Measurements from ENCODE around the gene YEATS2.

The YEATS2 gene

GRCh38 chr3:183854318-183855035 lies 156.9 kb downstream of the YEATS2 start:
- CTCF ChIA-PET: no interaction called here
- no peak overlapping the region for H3K4me3 ChIP-seq (ENCODE audit: low read depth, low read length)
- DNase-seq (ENCODE audit: low read depth, low spot score): no peak
- no peak for TF ChIP-seq CTCF (IDR thresholded peaks at IDR 0.05; ENCODE audit: insufficient read depth, low read length, missing control alignments)
- POLR2A ChIA-PET: no interaction called here

- CTCF ChIA-PET: interaction anchor here (0.9 to 1.3 kb wide), 2 partner anchors 14 to 27 kb away, joined by 3 read pairs; partner anchors contain the start of gene PARL
- H3K4me3 ChIP-seq (ENCODE audit: low read depth, low read length): no peak overlapping the region
- no peak for TF ChIP-seq CTCF (IDR thresholded peaks at IDR 0.05; ENCODE audit: insufficient read depth, low read length, missing control alignments)
- peak; percentile 16 for DNase-seq (ENCODE audit: low read depth, low spot score)
- POLR2A ChIA-PET: no interaction called here
Measured at GRCh38 chr3:183857863-183858262, 160.3 kb downstream of the YEATS2 start.

Measured in AG04449 (cell line).